GM23338 (cell line): ENCODE measurements around the gene SHANK1. TPM values are rescaled to one million over a fixed set of nuclear protein-coding genes. Genes with fewer than 3 reads are reported as not detected.

Experiments used
- ATAC-seq: fragments of 200-7000 bp; cut with Tn5 transposase; 3 replicates; pipeline ENCODE4 v1.9.1; 2020
- DNase-seq: peaks from one replicate; pipeline ENCODE4 v3.0.0-alpha.2; 2015; ENCODE audit warnings: low spot score
- H2AFZ ChIP-seq: fragments of 200-600 bp; sonication (generic); 2 replicates; pipeline ENCODE4 v1.8.0; 2016; ENCODE audit warnings: antibody characterized with exemption, mild to moderate bottlenecking, moderate library complexity
- H3F3A ChIP-seq: fragments of 200-600 bp; sonication (generic); replicated peaks from 2 replicates; pipeline ENCODE4 v1.8.0; 2017; ENCODE audit warnings: antibody characterized with exemption, mixed run types, low read depth
- H3K27ac ChIP-seq: fragments of 200-600 bp; sonication (generic); 2 replicates; pipeline ENCODE4 v1.6.1; 2016; ENCODE audit warnings: low read depth
- H3K27me3 ChIP-seq: fragments of 200-600 bp; sonication (generic); 2 replicates; pipeline ENCODE4 v1.8.0; 2016; ENCODE audit warnings: mild to moderate bottlenecking, mixed run types, moderate library complexity; ENCODE audit not compliant: insufficient read depth
- H3K36me3 ChIP-seq: fragments of 200-600 bp; sonication (generic); 2 replicates; pipeline ENCODE4 v1.8.0; 2016; ENCODE audit warnings: mild to moderate bottlenecking; ENCODE audit not compliant: insufficient read depth
- H3K4me1 ChIP-seq: fragments of 200-600 bp; sonication (generic); 2 replicates; pipeline ENCODE4 v1.8.0; 2016; ENCODE audit warnings: mild to moderate bottlenecking, moderate library complexity; ENCODE audit not compliant: insufficient read depth
- H3K4me2 ChIP-seq: fragments of 200-600 bp; sonication (generic); 2 replicates; pipeline ENCODE4 v1.7.1; 2017; ENCODE audit warnings: mixed run types
- H3K4me3 ChIP-seq: fragments of 200-600 bp; sonication (generic); 2 replicates; pipeline ENCODE4 v1.6.1; 2016; ENCODE audit warnings: mixed run types
- H3K79me2 ChIP-seq: fragments of 200-600 bp; sonication (generic); replicated peaks from 2 replicates; pipeline ENCODE4 v1.8.0; 2017; ENCODE audit warnings: mild to moderate bottlenecking; ENCODE audit not compliant: insufficient read depth
- H3K9me2 ChIP-seq: fragments of 200-600 bp; sonication (generic); 2 replicates; pipeline ENCODE4 v1.8.0; 2017; ENCODE audit not compliant: insufficient read depth
- H4K20me1 ChIP-seq: fragments of 200-600 bp; sonication (generic); replicated peaks from 2 replicates; pipeline ENCODE4 v1.8.0; 2017; ENCODE audit warnings: mild to moderate bottlenecking; ENCODE audit not compliant: insufficient read depth
- H3K27ac Mint-ChIP-seq: 2 replicates; pipeline ENCODE4 v1.8.0; 2020; ENCODE audit warnings: inconsistent platforms, mild to moderate bottlenecking, moderate library complexity, mixed read lengths
- H3K27me3 Mint-ChIP-seq: 3 replicates; pipeline ENCODE4 v1.8.0; 2022; ENCODE audit warnings: low read depth, mild to moderate bottlenecking, moderate library complexity, mixed read lengths, inconsistent platforms; ENCODE audit not compliant: insufficient read depth, poor library complexity
- H3K36me3 Mint-ChIP-seq: 3 replicates; pipeline ENCODE4 v1.8.0; 2021; ENCODE audit warnings: low read depth, mild to moderate bottlenecking, inconsistent platforms, moderate library complexity, mixed read lengths
- H3K4me1 Mint-ChIP-seq: 3 replicates; pipeline ENCODE4 v1.8.0; 2020; ENCODE audit warnings: mild to moderate bottlenecking, inconsistent platforms, mixed read lengths
- H3K4me3 Mint-ChIP-seq: 3 replicates; pipeline ENCODE4 v1.8.0; 2021; ENCODE audit warnings: moderate library complexity, mild to moderate bottlenecking, inconsistent platforms, mixed read lengths
- H3K9me3 Mint-ChIP-seq: 3 replicates; pipeline ENCODE4 v1.8.0; 2020; ENCODE audit warnings: moderate library complexity, mild to moderate bottlenecking, inconsistent platforms, mixed read lengths
- CREB1 ChIP-seq: fragments of 250-450 bp; sonication (Bioruptor Pico); IDR thresholded peaks from 2 replicates; pipeline ENCODE4 v1.5.0; 2020; ENCODE audit warnings: low read depth, mild to moderate bottlenecking, moderate library complexity
- ETS1 ChIP-seq: IDR thresholded peaks from 2 replicates; pipeline ENCODE4 v1.6.1; 2016; ENCODE audit warnings: antibody characterized with exemption
- NANOG ChIP-seq: IDR thresholded peaks from 2 replicates; pipeline ENCODE4 v1.6.1; 2016; ENCODE audit warnings: antibody characterized with exemption, borderline replicate concordance
- POLR2AphosphoS5 ChIP-seq: IDR thresholded peaks from 2 replicates; pipeline ENCODE4 v1.6.1; 2016; ENCODE audit warnings: antibody characterized with exemption, low read depth
- STAT1 ChIP-seq: IDR thresholded peaks from one replicate; pipeline ENCODE4 v1.6.1; 2016; ENCODE audit warnings: antibody characterized with exemption; ENCODE audit not compliant: unreplicated experiment
- ZNF114 ChIP-seq: fragments of 250-450 bp; sonication (Bioruptor Pico); IDR thresholded peaks from 2 replicates; pipeline ENCODE4 v1.5.0; 2020; ENCODE audit warnings: mild to moderate bottlenecking, moderate library complexity
- ZNF331 ChIP-seq: fragments of 250-450 bp; sonication (Bioruptor Pico); IDR thresholded peaks from 2 replicates; pipeline ENCODE4 v1.5.0; 2020; ENCODE audit warnings: low read depth, mild to moderate bottlenecking, moderate library complexity
- polyA plus RNA-seq: library from polyadenylated mRNA; unstranded; fragments of >200 nt; fragmentation: Nextera tagmentation; extraction: Ambion mirVana; gene quantifications from 2 replicates; pipeline ENCODE4 v1.2.1, GENCODE V29; 2016
- total RNA-seq: library from RNA; depleted of rRNA; stranded (reverse); fragments of >200 nt; shearing (Covaris generic); gene quantifications from 2 replicates; pipeline ENCODE4 v1.2.3, GENCODE V29; 2014
- TF ChIP-seq, protein P1 (sequence below): IDR thresholded peaks from one replicate; pipeline ENCODE4 v1.6.1; 2018; ENCODE audit warnings: antibody characterized with exemption; ENCODE audit not compliant: unreplicated experiment
- TF ChIP-seq, protein P2 (sequence below), 2 experiments: fragments of 200-600 bp in 1 of 2; sonication (generic) in 1 of 2; conservative IDR thresholded peaks; 2 replicates each; pipeline versions ENCODE4 v1.5.1 to v1.6.1; 2016 to 2017; ENCODE audit warnings: antibody characterized with exemption in 2 of 2, low read depth in 2 of 2, mild to moderate bottlenecking in 2 of 2, moderate library complexity in 1 of 2

Gene SHANK1
- total and polyA plus RNA-seq, 2 experiments from 2014 or later, result 0.23 to 4.1 TPM

GRCh38 chr19:50711196-50711595 lies 8.4 kb downstream of the SHANK1 start (continued):
- TF ChIP-seq ETS1 (no peak), ZNF331 (no peak), ZNF114 (CRISPR knock-in tag) (no peak), STAT1 (no peak), NANOG (no peak)
- TF ChIP-seq, protein P1, sequence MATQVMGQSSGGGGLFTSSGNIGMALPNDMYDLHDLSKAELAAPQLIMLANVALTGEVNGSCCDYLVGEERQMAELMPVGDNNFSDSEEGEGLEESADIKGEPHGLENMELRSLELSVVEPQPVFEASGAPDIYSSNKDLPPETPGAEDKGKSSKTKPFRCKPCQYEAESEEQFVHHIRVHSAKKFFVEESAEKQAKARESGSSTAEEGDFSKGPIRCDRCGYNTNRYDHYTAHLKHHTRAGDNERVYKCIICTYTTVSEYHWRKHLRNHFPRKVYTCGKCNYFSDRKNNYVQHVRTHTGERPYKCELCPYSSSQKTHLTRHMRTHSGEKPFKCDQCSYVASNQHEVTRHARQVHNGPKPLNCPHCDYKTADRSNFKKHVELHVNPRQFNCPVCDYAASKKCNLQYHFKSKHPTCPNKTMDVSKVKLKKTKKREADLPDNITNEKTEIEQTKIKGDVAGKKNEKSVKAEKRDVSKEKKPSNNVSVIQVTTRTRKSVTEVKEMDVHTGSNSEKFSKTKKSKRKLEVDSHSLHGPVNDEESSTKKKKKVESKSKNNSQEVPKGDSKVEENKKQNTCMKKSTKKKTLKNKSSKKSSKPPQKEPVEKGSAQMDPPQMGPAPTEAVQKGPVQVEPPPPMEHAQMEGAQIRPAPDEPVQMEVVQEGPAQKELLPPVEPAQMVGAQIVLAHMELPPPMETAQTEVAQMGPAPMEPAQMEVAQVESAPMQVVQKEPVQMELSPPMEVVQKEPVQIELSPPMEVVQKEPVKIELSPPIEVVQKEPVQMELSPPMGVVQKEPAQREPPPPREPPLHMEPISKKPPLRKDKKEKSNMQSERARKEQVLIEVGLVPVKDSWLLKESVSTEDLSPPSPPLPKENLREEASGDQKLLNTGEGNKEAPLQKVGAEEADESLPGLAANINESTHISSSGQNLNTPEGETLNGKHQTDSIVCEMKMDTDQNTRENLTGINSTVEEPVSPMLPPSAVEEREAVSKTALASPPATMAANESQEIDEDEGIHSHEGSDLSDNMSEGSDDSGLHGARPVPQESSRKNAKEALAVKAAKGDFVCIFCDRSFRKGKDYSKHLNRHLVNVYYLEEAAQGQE, result no peak

DNA sequence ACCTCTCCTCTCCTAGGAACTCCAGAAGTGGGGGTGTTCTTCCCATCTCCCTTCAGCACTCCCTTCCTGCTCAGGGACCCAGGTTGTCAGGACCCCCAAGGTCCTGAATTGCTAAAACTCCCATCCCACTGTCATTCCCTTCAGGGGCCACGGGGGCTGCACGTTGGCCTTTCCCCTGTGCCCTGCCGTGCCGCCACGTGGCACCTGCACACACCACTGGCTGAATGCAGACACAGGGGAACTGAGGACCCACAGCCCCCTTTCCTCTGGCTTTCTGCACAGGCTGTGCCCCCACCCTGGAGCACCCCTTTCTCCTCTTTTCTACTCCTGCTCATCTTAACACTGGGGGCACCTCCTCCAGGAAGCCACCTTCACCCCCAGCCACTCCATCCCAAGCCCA lies 9.0 kb downstream of the SHANK1 start:
- H3K27me3 ChIP-seq, result no peaks in the 10 kb centered on the region
- peaks cover 14% of the 10 kb centered on the region for H3K27me3 Mint-ChIP-seq
- H3K27ac ChIP-seq, result no peak overlapping the region
- no peak for DNase-seq
- H3K4me2 ChIP-seq, result no peak overlapping the region
- no peak overlapping the region for H2AFZ ChIP-seq
- no peaks in the 10 kb centered on the region for H3K9me2 ChIP-seq
- H3K4me3 Mint-ChIP-seq, result no peak overlapping the region
- no peak overlapping the region for H3K4me3 ChIP-seq
- no peaks in the 10 kb centered on the region for H3F3A ChIP-seq
- no peaks in the 10 kb centered on the region for H3K4me1 Mint-ChIP-seq
- peaks cover 57% of the 10 kb centered on the region for H3K36me3 Mint-ChIP-seq
- H3K27ac Mint-ChIP-seq, result no peak overlapping the region
- H3K9me3 Mint-ChIP-seq, result peaks cover 97% of the 10 kb centered on the region
- no peaks in the 10 kb centered on the region for H3K36me3 ChIP-seq
- no peaks in the 10 kb centered on the region; the same call in 1 of the 2 replicates for H4K20me1 ChIP-seq
- TF ChIP-seq POLR2AphosphoS5 (no peak), ZNF114 (CRISPR knock-in tag) (no peak)
- no peaks in the 10 kb centered on the region for H3K4me1 ChIP-seq
- ATAC-seq, result no peak
- H3K79me2 ChIP-seq, result no peaks in the 10 kb centered on the region

DNA sequence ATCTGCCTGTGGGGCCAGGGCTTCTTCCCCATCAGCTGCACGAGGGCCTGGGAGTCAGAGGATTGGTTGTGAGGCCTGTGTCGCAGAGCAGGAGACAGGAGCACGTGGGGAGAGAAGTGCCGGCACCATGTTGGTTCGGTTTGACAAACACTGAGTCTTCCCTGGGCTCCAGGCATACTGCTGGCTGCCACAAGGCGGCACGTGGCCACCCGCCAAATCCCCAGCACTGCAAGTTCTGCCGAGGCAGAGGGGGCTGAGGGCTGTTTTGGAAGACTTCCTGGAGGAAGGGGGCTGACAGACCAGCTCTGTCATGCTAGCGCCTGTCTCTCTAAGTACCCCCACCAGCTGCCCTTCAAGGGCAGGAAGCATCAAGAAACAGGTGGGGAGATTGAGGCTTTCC lies 9.5 kb downstream of the SHANK1 start:
- peaks cover 13% of the 10 kb centered on the region for H3K27me3 Mint-ChIP-seq
- H3K79me2 ChIP-seq, result no peaks in the 10 kb centered on the region
- no peak for DNase-seq
- peaks cover 56% of the 10 kb centered on the region for H3K36me3 Mint-ChIP-seq
- H4K20me1 ChIP-seq, result no peaks in the 10 kb centered on the region; the same call in 1 of the 2 replicates
- H3K4me3 ChIP-seq, result no peak overlapping the region
- H2AFZ ChIP-seq, result no peak overlapping the region
- TF ChIP-seq ZNF331, result no peak
- TF ChIP-seq CREB1, result no peak
- TF ChIP-seq, protein P2, sequence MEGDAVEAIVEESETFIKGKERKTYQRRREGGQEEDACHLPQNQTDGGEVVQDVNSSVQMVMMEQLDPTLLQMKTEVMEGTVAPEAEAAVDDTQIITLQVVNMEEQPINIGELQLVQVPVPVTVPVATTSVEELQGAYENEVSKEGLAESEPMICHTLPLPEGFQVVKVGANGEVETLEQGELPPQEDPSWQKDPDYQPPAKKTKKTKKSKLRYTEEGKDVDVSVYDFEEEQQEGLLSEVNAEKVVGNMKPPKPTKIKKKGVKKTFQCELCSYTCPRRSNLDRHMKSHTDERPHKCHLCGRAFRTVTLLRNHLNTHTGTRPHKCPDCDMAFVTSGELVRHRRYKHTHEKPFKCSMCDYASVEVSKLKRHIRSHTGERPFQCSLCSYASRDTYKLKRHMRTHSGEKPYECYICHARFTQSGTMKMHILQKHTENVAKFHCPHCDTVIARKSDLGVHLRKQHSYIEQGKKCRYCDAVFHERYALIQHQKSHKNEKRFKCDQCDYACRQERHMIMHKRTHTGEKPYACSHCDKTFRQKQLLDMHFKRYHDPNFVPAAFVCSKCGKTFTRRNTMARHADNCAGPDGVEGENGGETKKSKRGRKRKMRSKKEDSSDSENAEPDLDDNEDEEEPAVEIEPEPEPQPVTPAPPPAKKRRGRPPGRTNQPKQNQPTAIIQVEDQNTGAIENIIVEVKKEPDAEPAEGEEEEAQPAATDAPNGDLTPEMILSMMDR (conservative IDR thresholded peaks at IDR 0.05; ENCODE audit: low read depth in 2 of 2), result peak in 1 of 2 experiments; percentile 12; a peak in 1 of 4 replicates
- no peaks in the 10 kb centered on the region for H3K4me1 Mint-ChIP-seq
- no peak for ATAC-seq
- H3K4me3 Mint-ChIP-seq, result no peak overlapping the region
- H3K4me2 ChIP-seq, result no peak overlapping the region
- no peaks in the 10 kb centered on the region for H3K4me1 ChIP-seq
- peaks cover 97% of the 10 kb centered on the region for H3K9me3 Mint-ChIP-seq
- H3K27ac Mint-ChIP-seq, result no peak overlapping the region
- H3K36me3 ChIP-seq, result no peaks in the 10 kb centered on the region
- H3K9me2 ChIP-seq, result no peaks in the 10 kb centered on the region
- H3F3A ChIP-seq, result no peaks in the 10 kb centered on the region
- no peaks in the 10 kb centered on the region for H3K27me3 ChIP-seq
- no peak overlapping the region for H3K27ac ChIP-seq
